Activated naive CD8-positive, alpha-beta T cell treated with anti-CD3 and anti-CD28 coated beads, Interleukin-2, amount 50 U/mL, for 24 hours (primary cell): ENCODE measurements around the gene CCDC74B.
"Not testable (repeated sequence)": the region's sequence is repeated elsewhere in the genome, so short reads cannot be mapped to it uniquely, and the experiment has no call there.

Experiments used
- ATAC-seq: fragments of 150-1000 bp; cut with Tn5 transposase; one replicate; pipeline ENCODE4 v1.10.0; 2021
- DNase-seq: peaks from one replicate; pipeline ENCODE4 v3.0.0; 2021
- H3K27ac Mint-ChIP-seq: one replicate; pipeline ENCODE4 v1.8.0; 2021; ENCODE audit warnings: mild to moderate bottlenecking, mixed read lengths
- H3K27me3 Mint-ChIP-seq: one replicate; pipeline ENCODE4 v1.8.0; 2021; ENCODE audit warnings: mixed read lengths
- H3K36me3 Mint-ChIP-seq: one replicate; pipeline ENCODE4 v1.8.0; 2021; ENCODE audit warnings: low read depth, mixed read lengths
- H3K4me1 Mint-ChIP-seq: one replicate; pipeline ENCODE4 v1.8.0; 2021; ENCODE audit warnings: mixed read lengths
- H3K4me3 Mint-ChIP-seq: one replicate; pipeline ENCODE4 v1.8.0; 2021; ENCODE audit warnings: mild to moderate bottlenecking, moderate library complexity, mixed read lengths
- H3K9me3 Mint-ChIP-seq: one replicate; pipeline ENCODE4 v1.8.0; 2021; ENCODE audit warnings: mixed read lengths

Gene CCDC74B

GRCh38 chr2:130148515-130148914 lies 3.6 kb upstream of the CCDC74B start:
- DNase-seq, H3K4me1 Mint-ChIP-seq, ATAC-seq, H3K4me3 Mint-ChIP-seq, H3K9me3 Mint-ChIP-seq, H3K27me3 Mint-ChIP-seq, H3K36me3 Mint-ChIP-seq, H3K27ac Mint-ChIP-seq: not testable (repeated sequence)

GRCh38 chr2:130143266-130144039 lies 1.5 kb downstream of the CCDC74B start:
- not testable (repeated sequence) for ATAC-seq, H3K27ac Mint-ChIP-seq, H3K9me3 Mint-ChIP-seq, H3K36me3 Mint-ChIP-seq, H3K27me3 Mint-ChIP-seq, DNase-seq, H3K4me1 Mint-ChIP-seq
- H3K4me3 Mint-ChIP-seq: peak overlapping the region; percentile 72

- H3K27ac Mint-ChIP-seq: not testable (repeated sequence)
These were observed 2.3 kb downstream of the CCDC74B start for GRCh38 chr2:130142396-130143265.

GRCh38 chr2:130141645-130142370 lies 3.1 kb downstream of the CCDC74B start:
- not testable (repeated sequence) for H3K9me3 Mint-ChIP-seq, ATAC-seq, H3K27me3 Mint-ChIP-seq, H3K4me3 Mint-ChIP-seq, DNase-seq, H3K4me1 Mint-ChIP-seq, H3K36me3 Mint-ChIP-seq, H3K27ac Mint-ChIP-seq

More at GRCh38 chr2:130142396-130143265, 2.3 kb downstream of the CCDC74B start:
- H3K4me3 Mint-ChIP-seq: peak overlapping the region; percentile 62
- not testable (repeated sequence) for ATAC-seq, H3K36me3 Mint-ChIP-seq, H3K4me1 Mint-ChIP-seq, DNase-seq, H3K9me3 Mint-ChIP-seq, H3K27me3 Mint-ChIP-seq

GRCh38 chr2:130141002-130141401 lies 3.9 kb downstream of the CCDC74B start:
- not testable (repeated sequence) for H3K4me3 Mint-ChIP-seq, H3K36me3 Mint-ChIP-seq, H3K27me3 Mint-ChIP-seq, H3K4me1 Mint-ChIP-seq, H3K9me3 Mint-ChIP-seq, H3K27ac Mint-ChIP-seq, DNase-seq, ATAC-seq

- not testable (repeated sequence) for H3K9me3 Mint-ChIP-seq, H3K27ac Mint-ChIP-seq, H3K36me3 Mint-ChIP-seq, H3K4me3 Mint-ChIP-seq, DNase-seq, H3K27me3 Mint-ChIP-seq, ATAC-seq, H3K4me1 Mint-ChIP-seq
These were observed 4.4 kb downstream of the CCDC74B start for GRCh38 chr2:130140516-130140915.

GRCh38 chr2:130139331-130140280 lies 5.3 kb downstream of the CCDC74B start:
- not testable (repeated sequence) for H3K36me3 Mint-ChIP-seq, DNase-seq, H3K4me3 Mint-ChIP-seq, ATAC-seq, H3K27me3 Mint-ChIP-seq, H3K27ac Mint-ChIP-seq, H3K9me3 Mint-ChIP-seq, H3K4me1 Mint-ChIP-seq

- not testable (repeated sequence) for H3K4me3 Mint-ChIP-seq, H3K9me3 Mint-ChIP-seq, ATAC-seq, H3K27ac Mint-ChIP-seq, H3K36me3 Mint-ChIP-seq, H3K27me3 Mint-ChIP-seq, DNase-seq, H3K4me1 Mint-ChIP-seq
These were observed 6.1 kb downstream of the CCDC74B start for GRCh38 chr2:130138841-130139251.

- not testable (repeated sequence) for ATAC-seq, H3K27ac Mint-ChIP-seq, H3K27me3 Mint-ChIP-seq, H3K4me3 Mint-ChIP-seq, H3K4me1 Mint-ChIP-seq, H3K9me3 Mint-ChIP-seq, DNase-seq, H3K36me3 Mint-ChIP-seq
These were observed 6.6 kb downstream of the CCDC74B start for GRCh38 chr2:130138326-130138725.

GRCh38 chr2:130137118-130137517 lies 7.8 kb downstream of the CCDC74B start:
- ATAC-seq, H3K4me3 Mint-ChIP-seq, H3K4me1 Mint-ChIP-seq, H3K27me3 Mint-ChIP-seq, H3K36me3 Mint-ChIP-seq, H3K27ac Mint-ChIP-seq, DNase-seq, H3K9me3 Mint-ChIP-seq: not testable (repeated sequence)

GRCh38 chr2:130136546-130136945 lies 8.4 kb downstream of the CCDC74B start:
- not testable (repeated sequence) for H3K36me3 Mint-ChIP-seq, H3K27ac Mint-ChIP-seq

GRCh38 chr2:130135692-130136541 lies 9.0 kb downstream of the CCDC74B start:
- H3K4me1 Mint-ChIP-seq: no peaks in the 10 kb centered on the region
- no peaks in the 10 kb centered on the region for H3K9me3 Mint-ChIP-seq
- H3K27ac Mint-ChIP-seq: no peak overlapping the region
- H3K4me3 Mint-ChIP-seq: no peak overlapping the region
- no peaks in the 10 kb centered on the region for H3K36me3 Mint-ChIP-seq
- DNase-seq: no peak
- ATAC-seq: peak; percentile 20
- no peaks in the 10 kb centered on the region for H3K27me3 Mint-ChIP-seq

More at GRCh38 chr2:130136546-130136945, 8.4 kb downstream of the CCDC74B start:
- not testable (repeated sequence) for H3K4me3 Mint-ChIP-seq, H3K9me3 Mint-ChIP-seq, DNase-seq, H3K27me3 Mint-ChIP-seq, ATAC-seq, H3K4me1 Mint-ChIP-seq
